IPS DF 4.7 (cell line): ENCODE data around the gene TRIM71.
"Not testable (repeated sequence)": the region's sequence is repeated elsewhere in the genome, so short reads cannot be mapped to it uniquely, and the experiment has no call there.

Experiments used
- DNase-seq: peaks from one replicate; pipeline ENCODE4 v3.0.0-alpha.2; 2013; ENCODE audit warnings: low spot score; ENCODE audit errors: extremely low read depth

The TRIM71 gene

GRCh38 chr3:32934150-32934742 is 116.4 kb downstream of the TRIM71 start:
- DNase-seq, result no peak

GRCh38 chr3:32937331-32937730 is 119.5 kb downstream of the TRIM71 start:
- DNase-seq, result no peak

- DNase-seq, result not testable (repeated sequence)
Observed at GRCh38 chr3:32939531-32940284, 121.9 kb downstream of the TRIM71 start.

- no peak for DNase-seq
Observed at GRCh38 chr3:32940726-32941125, 122.9 kb downstream of the TRIM71 start.

GRCh38 chr3:32945136-32945535 is 127.3 kb downstream of the TRIM71 start:
- DNase-seq, result no peak

- not testable (repeated sequence) for DNase-seq
Observed at GRCh38 chr3:32945598-32945997, 127.8 kb downstream of the TRIM71 start.

- DNase-seq, result no peak
Observed at GRCh38 chr3:32946973-32947788, 129.4 kb downstream of the TRIM71 start.
